HepG2 (cell line): ENCODE data around the gene MRPL38. TPM values are rescaled to one million over a fixed set of nuclear protein-coding genes. Genes with fewer than 3 reads are reported as not detected.
"Not testable (repeated sequence)": the region's sequence is repeated elsewhere in the genome, so short reads cannot be mapped to it uniquely, and the experiment has no call there.

Experiments used
- ATAC-seq: fragments of 200-7000 bp; cut with Tn5 transposase; 3 replicates; pipeline ENCODE4 v1.9.1; 2020; ENCODE audit warnings: mild to moderate bottlenecking, moderate library complexity
- BruUV-seq: library from RNA; stranded (reverse); fragments of 400-500 nt; replicated peaks from 2 replicates; lab custom pipeline; 2021; lab: Mats Ljungman, UMichigan
- CTCF ChIA-PET: fragments of 300-600 bp; formaldehyde crosslinking; extraction: SDS; loops from one replicate; lab custom pipeline; 2021; ENCODE audit warnings: low total read pairs, inconsistent platforms, low intra/inter-chr PET ratio; lab: Yijun Ruan, JAX
- POLR2A ChIA-PET: fragments of 350-600 bp; sonication (Branson Sonifier 250); formaldehyde crosslinking; loops from one replicate; lab custom pipeline; 2020; ENCODE audit warnings: antibody characterized with exemption, inconsistent platforms; lab: Yijun Ruan, JAX
- DNase-seq: peaks from one replicate; pipeline ENCODE4 v3.0.0-alpha.2; 2015; ENCODE audit warnings: low spot score
- FAIRE-seq: peaks from 3 replicates; lab custom pipeline; 2011; peaks lifted over from hg19 to GRCh38; lab: Jason Lieb, UNC
- H2AFZ ChIP-seq: one replicate; pipeline ENCODE4 v1.6.1; 2011; ENCODE audit warnings: low read length, inconsistent platforms
- H3K27ac ChIP-seq: fragments of 300-600 bp; 3 replicates; pipeline ENCODE4 v1.8.0; 2011; ENCODE audit warnings: mixed run types, mild to moderate bottlenecking, mixed read lengths, low read length, inconsistent platforms; ENCODE audit not compliant: insufficient read depth; ENCODE audit errors: extremely low read length
- H3K27me3 ChIP-seq, 2 experiments: fragments of 200-600 bp in 1 of 2; 2 replicates in 1 of 2; 3 replicates in 1 of 2; pipeline versions ENCODE4 v1.6.0 to v1.8.0; 2011; ENCODE audit warnings: low read length in 2 of 2, mild to moderate bottlenecking in 2 of 2, moderate library complexity in 2 of 2, inconsistent platforms in 1 of 2; ENCODE audit not compliant: insufficient read depth in 2 of 2, control insufficient read depth in 1 of 2
- H3K36me3 ChIP-seq, 2 experiments: fragments of 200-600 bp in 1 of 2; replicated peaks in 1 of 2; 2 replicates in 1 of 2; 3 replicates in 1 of 2; pipeline versions ENCODE4 v1.5.1 to v1.8.0; 2011; ENCODE audit warnings: low read length in 2 of 2, inconsistent platforms in 1 of 2; ENCODE audit not compliant: insufficient read depth in 2 of 2, control insufficient read depth in 1 of 2
- H3K4me1 ChIP-seq: 2 replicates; pipeline ENCODE4 v1.5.1; 2012; ENCODE audit warnings: low read length, inconsistent platforms; ENCODE audit not compliant: insufficient read depth
- H3K4me2 ChIP-seq: 2 replicates; pipeline ENCODE4 v1.6.0; 2011; ENCODE audit warnings: low read depth, low read length, inconsistent platforms
- H3K4me3 ChIP-seq, 3 experiments: fragments of 200-600 bp in 1 of 3; sonication (generic), shearing (Covaris generic) in 1 of 3; replicated peaks in 1 of 3; 2 replicates each; pipeline ENCODE4 v1.5.1; 2011 to 2016; ENCODE audit warnings: low read length in 3 of 3, inconsistent platforms in 2 of 3, low read depth in 2 of 3, mild to moderate bottlenecking in 2 of 3, control low read depth in 1 of 3, mixed read lengths in 1 of 3; ENCODE audit not compliant: insufficient read depth in 1 of 3
- H3K79me2 ChIP-seq: one replicate; pipeline ENCODE4 v1.6.1; 2011; ENCODE audit warnings: low read length, inconsistent platforms; ENCODE audit not compliant: insufficient read depth
- H3K9ac ChIP-seq: 2 replicates; pipeline ENCODE4 v1.6.0; 2011; ENCODE audit warnings: mild to moderate bottlenecking, low read depth, low read length, inconsistent platforms; ENCODE audit not compliant: insufficient read depth
- H3K9me3 ChIP-seq: 2 replicates; pipeline ENCODE4 v1.5.1; 2012; ENCODE audit warnings: mild to moderate bottlenecking, low read length
- H4K20me1 ChIP-seq: 2 replicates; pipeline ENCODE4 v1.6.0; 2011; ENCODE audit warnings: inconsistent platforms, mild to moderate bottlenecking, low read length, moderate library complexity; ENCODE audit not compliant: insufficient read depth
- ADNP ChIP-seq: sonication (generic); formaldehyde crosslinking; IDR thresholded peaks from 2 replicates; pipeline ENCODE4 v1.4.0; 2020; ENCODE audit warnings: missing genetic modification reagents
- BHLHE40 ChIP-seq: IDR thresholded peaks from 2 replicates; pipeline ENCODE4 v1.6.1; 2011; ENCODE audit warnings: low read length, improper control_type of control experiment
- BRCA1 ChIP-seq: sonication (generic); formaldehyde crosslinking; IDR thresholded peaks from 2 replicates; pipeline ENCODE4 v1.4.0; 2020; ENCODE audit warnings: missing genetic modification reagents
- CREB1 ChIP-seq, 2 experiments: fragments of 450-650 bp in 1 of 2; IDR thresholded peaks; 2 replicates each; pipeline ENCODE4 v1.6.1; 2016 to 2017; ENCODE audit warnings: control low read depth in 1 of 2, mild to moderate bottlenecking in 1 of 2, missing compliant biosample characterization in 1 of 2, missing genetic modification characterization in 1 of 2
- DNMT1 ChIP-seq: sonication (generic); formaldehyde crosslinking; IDR thresholded peaks from 2 replicates; pipeline ENCODE4 v1.5.1; 2020; ENCODE audit warnings: mild to moderate bottlenecking, missing genetic modification reagents
- FOSL1 ChIP-seq: sonication (generic); formaldehyde crosslinking; IDR thresholded peaks from 2 replicates; pipeline ENCODE4 v1.9.0; 2021; ENCODE audit warnings: missing genetic modification reagents, borderline replicate concordance
- MAZ ChIP-seq, 2 experiments: sonication (generic) in 1 of 2; formaldehyde crosslinking in 1 of 2; IDR thresholded peaks; 2 replicates each; pipeline versions ENCODE4 v1.5.0 to v1.6.1; 2012 to 2020; ENCODE audit warnings: low read depth in 2 of 2, mild to moderate bottlenecking in 2 of 2, borderline replicate concordance in 1 of 2, improper control_type of control experiment in 1 of 2, low read length in 1 of 2, missing genetic modification reagents in 1 of 2, moderate library complexity in 1 of 2
- MLLT10 ChIP-seq: sonication (generic); formaldehyde crosslinking; IDR thresholded peaks from 2 replicates; pipeline ENCODE4 v1.4.0; 2020; ENCODE audit warnings: missing genetic modification reagents
- NCOR1 ChIP-seq: fragments of 200-600 bp; sonication (generic); IDR thresholded peaks from 2 replicates; pipeline ENCODE4 v1.7.0; 2017; ENCODE audit warnings: antibody characterized with exemption, low read length, borderline replicate concordance
- RXRA ChIP-seq: sonication (generic); formaldehyde crosslinking; IDR thresholded peaks from 2 replicates; pipeline ENCODE4 v1.5.1; 2020; ENCODE audit warnings: missing genetic modification reagents
- SSRP1 ChIP-seq: IDR thresholded peaks from 2 replicates; pipeline ENCODE4 v1.6.1; 2016; ENCODE audit warnings: control low read depth
- ZFP62 ChIP-seq: sonication (generic); formaldehyde crosslinking; IDR thresholded peaks from 2 replicates; pipeline ENCODE4 v1.4.0; 2020; ENCODE audit warnings: missing genetic modification reagents
- ZNF10 ChIP-seq: sonication (generic); formaldehyde crosslinking; IDR thresholded peaks from 2 replicates; pipeline ENCODE4 v1.4.0; 2020; ENCODE audit warnings: mild to moderate bottlenecking, low read depth, missing genetic modification reagents, borderline replicate concordance
- ZNF101 ChIP-seq: sonication (generic); formaldehyde crosslinking; IDR thresholded peaks from 2 replicates; pipeline ENCODE4 v1.4.0; 2020; ENCODE audit warnings: mild to moderate bottlenecking, low read depth, missing genetic modification reagents, borderline replicate concordance
- ZNF766 ChIP-seq: sonication (generic); formaldehyde crosslinking; IDR thresholded peaks from 2 replicates; pipeline ENCODE4 v1.5.0; 2020; ENCODE audit warnings: missing genetic modification reagents, borderline replicate concordance
- ZNF788 ChIP-seq: sonication (generic); formaldehyde crosslinking; IDR thresholded peaks from 2 replicates; pipeline ENCODE4 v1.5.0; 2020; ENCODE audit warnings: mild to moderate bottlenecking, missing genetic modification reagents, borderline replicate concordance
- WGBS: methylation state at CpG from one replicate; pipeline ENCODE4 v1.1.6; 2017; ENCODE audit warnings: low lambda C conversion rate; 5-methylcytosine and 5-hydroxymethylcytosine counted together
- in situ Hi-C: cut with HindIII; loops from 2 replicates; pipeline ENCODE4 v1.10.0; 2017; ENCODE audit warnings: low pct_unique_long_range_greater_than_20kb; ENCODE audit not compliant: extremely low pct_ligation_motif_present
- intact Hi-C: fragments of 100-400 bp; cut with micrococcal nuclease; formaldehyde crosslinking; loops from one replicate; pipeline ENCODE4 v1.10.0; 2022; ENCODE audit not compliant: unreplicated experiment
- polyA plus RNA-seq, 8 experiments: library from polyadenylated mRNA; depleted of rRNA in 3 of 8; stranded (reverse) in 7 of 8; unstranded in 1 of 8; fragments of >200 nt; fragmentation: Illumina TruSeq in 4 of 8; extraction: Trizol in 4 of 8; gene quantifications; 2 replicates each; pipeline versions ENCODE4 v1.2.1 to v1.2.3, GENCODE V29; 2011 to 2016; ENCODE audit warnings: low read depth in 4 of 8, missing spikeins in 1 of 8, mixed read lengths in 1 of 8; ENCODE audit not compliant: insufficient read depth in 1 of 8
- total RNA-seq, 5 experiments: library from RNA; depleted of rRNA; stranded (reverse); fragments of >200 nt; fragmentation: Illumina TruSeq; extraction: Trizol; gene quantifications; 2 replicates each; pipeline ENCODE4 v1.2.3, GENCODE V29; 2016; ENCODE audit warnings: low read depth in 1 of 5
- TF ChIP-seq, protein P1 (sequence below): sonication (generic); formaldehyde crosslinking; IDR thresholded peaks from 2 replicates; pipeline ENCODE4 v1.8.0; 2022; ENCODE audit warnings: mild to moderate bottlenecking, missing genetic modification reagents, borderline replicate concordance

The MRPL38 gene
- total and polyA plus RNA-seq, 2 of the 13 experiments (the other 11 are each of a cell fraction or from before 2014, with no cell fraction given) = 83.7 to 125 TPM

GRCh38 chr17:75888484-75888883 is 16.2 kb downstream of the MRPL38 start (continued):
- TF ChIP-seq, protein P1, sequence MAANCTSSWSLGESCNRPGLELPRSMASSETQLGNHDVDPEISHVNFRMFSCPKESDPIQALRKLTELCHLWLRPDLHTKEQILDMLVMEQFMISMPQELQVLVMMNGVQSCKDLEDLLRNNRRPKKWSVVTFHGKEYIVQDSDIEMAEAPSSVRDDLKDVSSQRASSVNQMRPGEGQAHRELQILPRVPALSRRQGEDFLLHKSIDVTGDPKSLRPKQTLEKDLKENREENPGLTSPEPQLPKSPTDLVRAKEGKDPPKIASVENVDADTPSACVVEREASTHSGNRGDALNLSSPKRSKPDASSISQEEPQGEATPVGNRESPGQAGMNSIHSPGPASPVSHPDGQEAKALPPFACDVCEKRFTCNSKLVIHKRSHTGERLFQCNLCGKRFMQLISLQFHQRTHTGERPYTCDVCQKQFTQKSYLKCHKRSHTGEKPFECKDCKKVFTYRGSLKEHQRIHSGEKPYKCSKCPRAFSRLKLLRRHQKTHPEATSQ (CRISPR knock-in tag) = no peak
- no peak for TF ChIP-seq DNMT1 (CRISPR knock-in tag)

DNA sequence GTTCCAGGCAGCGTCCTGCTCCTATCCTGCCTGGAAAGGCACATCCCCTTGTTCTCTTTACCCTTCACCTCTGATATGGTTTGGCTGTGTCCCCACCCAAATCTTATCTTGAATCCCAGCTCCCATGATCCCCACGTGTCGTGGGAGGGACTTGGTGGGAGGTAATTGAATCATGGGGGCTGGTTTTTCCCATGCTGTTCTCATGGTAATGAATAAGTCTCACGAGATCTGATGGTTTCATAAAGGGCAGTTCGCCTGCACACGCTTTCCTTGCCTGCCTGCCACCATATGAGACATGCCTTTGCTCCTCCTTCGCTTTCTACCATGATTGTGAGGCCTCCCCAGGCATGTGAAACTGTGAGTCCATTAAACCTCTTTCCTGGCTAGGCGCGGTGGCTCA is 18.8 kb downstream of the MRPL38 start:
- H3K4me2 ChIP-seq, H4K20me1 ChIP-seq, FAIRE-seq, H3K9me3 ChIP-seq, DNase-seq, H2AFZ ChIP-seq, H3K27me3 ChIP-seq, H3K4me3 ChIP-seq, H3K27ac ChIP-seq, in situ Hi-C loops, BruUV-seq, H3K9ac ChIP-seq, H3K79me2 ChIP-seq, H3K36me3 ChIP-seq, CTCF ChIA-PET, intact Hi-C loops, ATAC-seq, H3K4me1 ChIP-seq: not testable (repeated sequence)
- POLR2A ChIA-PET = interaction anchor here (0.6 to 12.9 kb wide), 4 partner anchors 6 to 469 kb away, joined by 3 to 423 read pairs (median 214); partner anchors contain the start of genes TRIM47 and TRIM65
- 77% methylated on average over 9 of the region's 9 CpGs for WGBS

DNA sequence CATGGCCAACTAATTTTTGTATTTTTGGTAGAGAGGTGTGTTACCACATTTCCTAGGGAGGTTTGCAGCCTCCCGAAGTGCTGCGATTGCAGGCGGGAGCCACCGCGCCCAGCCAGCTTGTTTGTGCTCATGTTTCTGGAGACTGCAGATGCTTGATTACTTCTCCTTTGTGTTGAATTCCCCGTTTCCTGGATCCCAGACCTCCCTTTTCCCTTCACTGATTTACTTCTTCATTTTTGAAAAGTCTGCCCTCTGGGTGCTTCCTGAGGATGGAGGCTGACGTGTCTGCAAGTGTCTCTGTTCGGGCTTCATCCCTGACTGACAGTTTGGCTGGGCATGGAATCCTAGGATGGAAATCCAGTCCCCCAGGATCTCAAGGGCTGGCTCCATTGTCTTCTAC is 19.3 kb downstream of the MRPL38 start:
- peaks cover 4% of the 10 kb centered on the region for H3K4me1 ChIP-seq
- no peaks in the 10 kb centered on the region for H3K27me3 ChIP-seq
- ATAC-seq (no peak), FAIRE-seq (no peak), DNase-seq (no peak)
- WGBS = 85% methylated on average over 8 of the region's 8 CpGs
- no peaks in the 10 kb centered on the region for H3K79me2 ChIP-seq
- H3K9me3 ChIP-seq = no peaks in the 10 kb centered on the region
- ChIA-PET CTCF (no interaction called here), POLR2A (interaction anchor here (1.6 to 11.5 kb wide), 2 partner anchors 7 to 105 kb away, joined by 4 to 423 read pairs; partner anchors contain the start of gene TRIM65)
- no peaks in the 10 kb centered on the region for H4K20me1 ChIP-seq
- in situ Hi-C loops (no loop called here), intact Hi-C loops (no loop called here)
- H3K4me3 ChIP-seq = no peak overlapping the region
- no peak overlapping the region for H3K27ac ChIP-seq
- H2AFZ ChIP-seq = no peak overlapping the region
- no peaks in the 10 kb centered on the region for H3K36me3 ChIP-seq
- BruUV-seq = no TSS peak
- no peak overlapping the region for H3K9ac ChIP-seq
- no peak overlapping the region for H3K4me2 ChIP-seq
- no peak for TF ChIP-seq ZNF766 (CRISPR knock-in tag)
- TF ChIP-seq ZFP62 (CRISPR knock-in tag) = no peak
- no peak for TF ChIP-seq BHLHE40
- no peak for TF ChIP-seq BRCA1 (CRISPR knock-in tag)
- TF ChIP-seq ZNF788 (CRISPR knock-in tag) = no peak
- TF ChIP-seq RXRA (CRISPR knock-in tag) = no peak
- TF ChIP-seq SSRP1 (CRISPR knock-in tag) = no peak
- TF ChIP-seq ADNP (CRISPR knock-in tag) = no peak
- TF ChIP-seq MLLT10 (CRISPR knock-in tag) = no peak
- TF ChIP-seq NCOR1 = no peak
- no peak for TF ChIP-seq ZNF10 (CRISPR knock-in tag)
- TF ChIP-seq MAZ (IDR thresholded peaks at IDR 0.05; ENCODE audit: borderline replicate concordance, low read depth, low read length) = no peak
- no peak for TF ChIP-seq MAZ (CRISPR knock-in tag; IDR thresholded peaks at IDR 0.05; ENCODE audit: low read depth)
- no peak for TF ChIP-seq FOSL1 (CRISPR knock-in tag)
- no peak for TF ChIP-seq ZNF101 (CRISPR knock-in tag)
- TF ChIP-seq CREB1 (IDR thresholded peaks at IDR 0.05) = no peak
- no peak for TF ChIP-seq CREB1 (CRISPR knock-in tag; IDR thresholded peaks at IDR 0.05)
